Astrocyte of the spinal cord (primary cell): ENCODE data around the gene SNUPN.

ENCODE experiments used
- DNase-seq: peaks from one replicate; pipeline ENCODE4 v3.0.0; 2011; ENCODE audit warnings: low read depth, low spot score
- H3K4me3 ChIP-seq: 2 replicates; pipeline ENCODE4 v1.5.1; 2011; ENCODE audit warnings: low read depth, mild to moderate bottlenecking, low read length, moderate library complexity
- CTCF ChIP-seq: IDR thresholded peaks from 2 replicates; pipeline ENCODE4 v1.5.1; 2012; ENCODE audit warnings: low read depth, mild to moderate bottlenecking, low read length, inconsistent platforms
- in situ Hi-C: cut with HindIII; loops from 2 replicates; pipeline ENCODE4 v1.10.0; 2017; ENCODE audit warnings: low sequenced_read_pairs

SNUPN gene

GRCh38 chr15:75644376-75644775 lies 18.9 kb upstream of the SNUPN start:
- peak; percentile 46 for DNase-seq
- no peak overlapping the region for H3K4me3 ChIP-seq
- peak; percentile 1 for TF ChIP-seq CTCF
- in situ Hi-C loops, result no loop called here

GRCh38 chr15:75641603-75642002 lies 16.1 kb upstream of the SNUPN start:
- in situ Hi-C loops, result no loop called here
- no peak for DNase-seq
- no peak overlapping the region for H3K4me3 ChIP-seq
- no peak for TF ChIP-seq CTCF

GRCh38 chr15:75641179-75641503 lies 15.6 kb upstream of the SNUPN start:
- H3K4me3 ChIP-seq, result no peak overlapping the region
- no peak for TF ChIP-seq CTCF
- in situ Hi-C loops, result no loop called here
- no peak for DNase-seq

GRCh38 chr15:75640483-75641178 lies 15.1 kb upstream of the SNUPN start:
- TF ChIP-seq CTCF, result peak; percentile 21
- in situ Hi-C loops, result no loop called here
- DNase-seq, result peak; percentile 72
- H3K4me3 ChIP-seq, result peak overlapping the region; percentile 68

GRCh38 chr15:75639709-75640482 lies 14.4 kb upstream of the SNUPN start, which contains the start of gene IMP3:
TSS of gene IMP3 (minus strand) at chr15:75640224. CDS start at chr15:75640168, 56 bp downstream.
- in situ Hi-C loops, result no loop called here
- DNase-seq, result peak; percentile 98
- no peak for TF ChIP-seq CTCF
- H3K4me3 ChIP-seq, result peak within 1 kb of the TSS; percentile 68

- peak overlapping the region; percentile 68 for H3K4me3 ChIP-seq
- in situ Hi-C loops, result no loop called here
- no peak for TF ChIP-seq CTCF
- DNase-seq, result no peak
Observed at GRCh38 chr15:75639191-75639708, 13.7 kb upstream of the SNUPN start.
